Fibroblast of the aortic adventitia (primary cell): ENCODE results near the gene HTR1D. TPM values are rescaled to one million over a fixed set of nuclear protein-coding genes. Genes with fewer than 3 reads are reported as not detected.

Experiments
- DNase-seq: peaks from one replicate; pipeline ENCODE4 v3.0.0-alpha.2; 2010; ENCODE audit warnings: low read depth
- H3K4me3 ChIP-seq: 2 replicates; pipeline ENCODE4 v1.5.1; 2011; ENCODE audit warnings: low read depth, mild to moderate bottlenecking, control low read depth, low read length, moderate library complexity
- total RNA-seq: library from RNA; depleted of rRNA; stranded (reverse); fragments of >200 nt; gene quantifications from 2 replicates; pipeline ENCODE4 v1.2.3, GENCODE V29; 2012; ENCODE audit warnings: low replicate concordance
- TF ChIP-seq, protein P1 (sequence below): IDR thresholded peaks from 2 replicates; pipeline ENCODE4 v1.5.1; 2011; ENCODE audit warnings: mild to moderate bottlenecking, low read length, control low read depth, inconsistent platforms; ENCODE audit not compliant: insufficient read depth

Gene HTR1D
- total RNA-seq, 1 donor: not detected

DNA sequence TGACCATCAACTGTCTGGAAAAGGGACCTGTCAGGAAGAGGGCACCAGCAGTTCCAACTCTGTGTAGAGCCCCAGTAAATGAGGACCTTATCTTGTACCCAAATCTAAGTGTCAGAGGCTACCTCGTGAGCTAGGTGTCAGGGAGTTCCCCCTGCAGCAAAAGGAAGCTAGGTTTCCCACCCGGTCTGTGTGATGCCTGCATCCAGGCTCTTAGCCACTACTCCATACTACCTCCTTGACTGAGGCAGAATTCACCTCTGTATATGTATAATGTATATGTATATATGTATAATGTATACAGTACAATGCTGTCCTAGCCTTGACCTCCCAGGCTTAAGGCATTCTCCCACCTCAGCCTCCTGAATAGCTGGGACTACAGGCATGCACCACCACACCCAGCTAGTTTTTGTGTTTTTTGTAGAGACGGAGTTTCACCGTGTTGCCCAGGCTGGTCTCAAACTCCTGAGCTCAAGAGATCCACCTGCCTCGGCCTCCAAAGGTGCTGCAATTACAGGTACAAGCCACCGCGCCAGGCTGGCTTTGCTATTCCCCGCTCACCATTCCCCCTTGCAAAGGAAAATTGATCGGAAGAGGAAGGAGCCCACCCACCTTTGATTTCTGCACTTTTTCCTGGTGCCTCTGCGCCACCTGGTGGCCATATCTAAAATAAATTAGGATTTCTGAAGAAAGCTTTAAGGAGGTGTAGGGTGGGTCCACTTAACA, 32.9 kb downstream of the HTR1D start:
- peak overlapping the region; percentile 61 for H3K4me3 ChIP-seq
- DNase-seq: peak; percentile 62
- TF ChIP-seq, protein P1, sequence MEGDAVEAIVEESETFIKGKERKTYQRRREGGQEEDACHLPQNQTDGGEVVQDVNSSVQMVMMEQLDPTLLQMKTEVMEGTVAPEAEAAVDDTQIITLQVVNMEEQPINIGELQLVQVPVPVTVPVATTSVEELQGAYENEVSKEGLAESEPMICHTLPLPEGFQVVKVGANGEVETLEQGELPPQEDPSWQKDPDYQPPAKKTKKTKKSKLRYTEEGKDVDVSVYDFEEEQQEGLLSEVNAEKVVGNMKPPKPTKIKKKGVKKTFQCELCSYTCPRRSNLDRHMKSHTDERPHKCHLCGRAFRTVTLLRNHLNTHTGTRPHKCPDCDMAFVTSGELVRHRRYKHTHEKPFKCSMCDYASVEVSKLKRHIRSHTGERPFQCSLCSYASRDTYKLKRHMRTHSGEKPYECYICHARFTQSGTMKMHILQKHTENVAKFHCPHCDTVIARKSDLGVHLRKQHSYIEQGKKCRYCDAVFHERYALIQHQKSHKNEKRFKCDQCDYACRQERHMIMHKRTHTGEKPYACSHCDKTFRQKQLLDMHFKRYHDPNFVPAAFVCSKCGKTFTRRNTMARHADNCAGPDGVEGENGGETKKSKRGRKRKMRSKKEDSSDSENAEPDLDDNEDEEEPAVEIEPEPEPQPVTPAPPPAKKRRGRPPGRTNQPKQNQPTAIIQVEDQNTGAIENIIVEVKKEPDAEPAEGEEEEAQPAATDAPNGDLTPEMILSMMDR: peak; percentile 52

DNA sequence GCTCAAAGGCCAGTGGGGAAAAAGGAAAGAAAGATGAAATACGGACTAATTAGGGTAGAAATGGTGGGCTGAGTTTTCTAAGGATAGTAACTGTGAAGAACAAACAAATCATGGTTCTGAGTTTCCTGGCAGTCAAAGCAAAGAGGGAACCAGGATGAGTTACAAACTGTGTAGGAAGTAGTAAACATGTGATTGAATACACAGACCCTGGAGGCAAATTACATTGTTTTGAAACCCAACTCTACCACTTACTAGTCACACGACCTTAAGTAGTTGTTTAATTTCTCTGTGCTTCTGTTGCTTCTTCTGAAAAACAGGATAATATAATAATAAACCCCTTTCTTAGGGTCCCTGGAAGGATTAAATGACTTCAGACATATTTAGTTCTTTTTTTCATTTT, 37.4 kb downstream of the HTR1D start:
- TF ChIP-seq, protein P1: no peak
- no peak for DNase-seq
- H3K4me3 ChIP-seq: no peak overlapping the region

DNA sequence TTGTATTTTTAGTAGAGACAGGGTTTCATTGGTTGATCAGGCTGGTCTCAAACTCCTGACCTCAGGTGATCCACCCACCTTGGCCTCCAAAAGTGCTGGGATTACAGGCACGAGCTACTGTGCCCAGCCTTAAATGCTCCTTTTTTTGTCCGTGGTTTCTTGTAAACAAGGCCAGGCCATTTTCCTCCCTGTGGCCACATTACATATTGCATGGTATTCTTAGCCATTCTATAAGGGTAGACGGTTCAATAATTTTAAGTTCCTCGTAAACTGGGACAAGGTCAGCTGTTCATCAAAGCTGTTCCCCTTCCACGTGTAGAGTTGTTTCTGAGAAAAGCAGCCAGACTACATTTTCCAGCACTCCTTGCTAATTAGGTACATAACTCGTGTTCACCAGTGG, 38.4 kb downstream of the HTR1D start:
- TF ChIP-seq, protein P1: peak; percentile 54
- no peak overlapping the region for H3K4me3 ChIP-seq
- DNase-seq: peak; percentile 43

DNA sequence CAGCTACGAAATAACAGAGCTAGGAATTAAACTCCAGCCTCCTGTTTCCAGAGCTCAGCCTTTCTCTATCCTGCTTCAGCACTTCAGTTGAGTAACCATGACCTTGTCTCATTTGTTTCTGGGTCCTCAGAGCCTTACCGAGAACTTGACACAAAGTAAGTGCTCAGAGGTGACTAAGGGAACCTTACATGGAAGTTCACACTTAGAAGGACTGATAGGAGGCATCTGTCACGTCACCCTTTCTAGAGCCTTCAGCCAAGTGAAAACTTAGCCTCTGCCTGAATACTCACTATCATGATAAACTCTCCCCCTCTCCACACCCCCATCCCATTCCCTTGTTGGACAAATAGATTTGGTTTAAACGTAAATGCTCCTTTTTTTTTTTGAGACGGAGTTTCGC, 38.9 kb downstream of the HTR1D start:
- no peak overlapping the region for H3K4me3 ChIP-seq
- DNase-seq: no peak
- TF ChIP-seq, protein P1: no peak

DNA sequence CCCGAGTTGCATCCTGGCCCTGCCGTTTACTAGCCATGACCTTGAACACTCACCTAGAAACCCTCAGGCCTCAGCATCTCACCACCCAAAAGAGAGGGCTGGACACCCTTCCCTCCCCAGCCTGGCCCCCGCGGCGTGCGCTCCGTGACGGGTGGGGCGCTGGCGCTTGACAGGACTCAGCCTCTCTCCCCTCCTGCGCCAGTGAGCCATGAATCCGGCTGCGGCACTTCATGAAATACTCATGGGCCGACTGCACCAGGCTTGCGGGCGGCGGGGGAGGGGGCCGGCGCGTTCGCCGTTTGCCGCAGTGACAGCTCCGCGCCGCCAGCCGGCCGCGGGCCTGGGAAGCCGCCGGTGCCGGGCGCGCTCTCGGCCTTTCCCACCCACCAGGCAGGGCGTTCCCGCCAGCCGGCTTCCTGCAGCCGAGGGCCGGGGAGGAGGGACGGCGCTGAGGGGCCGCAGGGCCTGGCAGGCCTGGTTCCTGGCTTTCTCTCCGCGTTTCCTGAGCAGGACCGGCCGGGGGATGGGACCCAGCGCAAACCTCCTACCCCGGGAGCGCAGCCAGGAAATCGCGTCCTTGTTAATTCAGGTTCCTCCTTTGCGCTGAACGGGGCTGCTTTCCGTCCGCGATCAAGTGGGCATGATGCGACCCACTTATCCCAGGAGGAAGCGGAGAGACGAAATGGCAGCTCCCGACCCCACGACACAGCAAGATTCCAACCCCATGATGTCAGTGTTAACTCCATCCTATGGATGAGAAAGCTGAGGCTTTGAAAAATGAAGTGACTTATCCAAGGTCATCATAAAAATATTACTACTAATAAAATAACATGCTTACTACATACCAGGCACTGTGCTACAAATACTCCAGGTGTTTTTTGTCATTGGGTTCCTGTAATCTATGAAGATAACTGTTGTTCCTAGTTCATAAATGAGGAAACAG, 39.6 kb downstream of the HTR1D start:
- TF ChIP-seq, protein P1: no peak
- H3K4me3 ChIP-seq: peak overlapping the region; percentile 66
- DNase-seq: peak; percentile 78

DNA sequence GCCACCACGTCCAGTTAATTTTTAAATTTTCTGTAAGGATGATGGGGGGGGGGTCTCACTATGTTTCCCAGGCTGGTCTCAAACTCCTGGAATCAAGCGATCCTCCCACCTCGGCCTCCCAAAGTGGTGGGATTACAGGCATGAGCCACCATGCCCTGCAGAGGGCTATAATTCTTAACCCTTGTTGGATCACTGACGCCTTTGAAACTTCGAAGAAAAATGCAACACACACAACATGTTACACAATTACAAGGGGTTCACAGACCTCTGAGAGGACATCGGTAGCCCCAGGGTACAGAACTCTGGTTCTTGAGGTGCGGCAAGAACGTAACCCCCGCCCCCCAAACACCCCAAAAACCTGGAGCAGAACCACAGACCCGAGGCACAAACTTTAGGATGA, 40.3 kb downstream of the HTR1D start:
- DNase-seq: no peak
- TF ChIP-seq, protein P1: no peak
- peak overlapping the region; percentile 66 for H3K4me3 ChIP-seq
